ENCODE data around the gene SYAP1. TPM values are rescaled to one million over a fixed set of nuclear protein-coding genes. Genes with fewer than 3 reads are reported as not detected.

SYAP1 gene
- total and polyA plus RNA-seq, 2 of the 8 experiments (the other 6 are each of a cell fraction or from before 2014, with no cell fraction given), result 2.9 to 20.3 TPM

DNA sequence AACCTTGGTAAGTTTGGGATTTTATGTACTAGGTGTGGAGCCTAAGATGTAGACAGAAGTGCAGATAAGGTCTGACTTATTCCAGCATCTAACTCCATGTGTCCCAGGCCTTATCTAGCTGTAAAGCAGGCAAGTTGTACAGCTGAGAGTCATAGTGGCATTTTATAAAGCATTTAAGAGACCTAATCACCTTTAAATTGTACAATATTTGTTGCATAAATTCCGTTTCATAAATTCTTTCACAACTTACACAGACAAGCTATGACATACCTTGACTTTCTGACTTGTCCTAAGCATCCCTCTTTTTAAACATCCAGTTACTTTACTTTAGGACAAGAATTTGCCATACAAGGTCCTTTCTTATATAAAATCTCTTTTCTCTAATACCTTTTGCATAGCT, 11.0 kb downstream of the SYAP1 start (continued):
- TF ChIP-seq, protein P1, sequence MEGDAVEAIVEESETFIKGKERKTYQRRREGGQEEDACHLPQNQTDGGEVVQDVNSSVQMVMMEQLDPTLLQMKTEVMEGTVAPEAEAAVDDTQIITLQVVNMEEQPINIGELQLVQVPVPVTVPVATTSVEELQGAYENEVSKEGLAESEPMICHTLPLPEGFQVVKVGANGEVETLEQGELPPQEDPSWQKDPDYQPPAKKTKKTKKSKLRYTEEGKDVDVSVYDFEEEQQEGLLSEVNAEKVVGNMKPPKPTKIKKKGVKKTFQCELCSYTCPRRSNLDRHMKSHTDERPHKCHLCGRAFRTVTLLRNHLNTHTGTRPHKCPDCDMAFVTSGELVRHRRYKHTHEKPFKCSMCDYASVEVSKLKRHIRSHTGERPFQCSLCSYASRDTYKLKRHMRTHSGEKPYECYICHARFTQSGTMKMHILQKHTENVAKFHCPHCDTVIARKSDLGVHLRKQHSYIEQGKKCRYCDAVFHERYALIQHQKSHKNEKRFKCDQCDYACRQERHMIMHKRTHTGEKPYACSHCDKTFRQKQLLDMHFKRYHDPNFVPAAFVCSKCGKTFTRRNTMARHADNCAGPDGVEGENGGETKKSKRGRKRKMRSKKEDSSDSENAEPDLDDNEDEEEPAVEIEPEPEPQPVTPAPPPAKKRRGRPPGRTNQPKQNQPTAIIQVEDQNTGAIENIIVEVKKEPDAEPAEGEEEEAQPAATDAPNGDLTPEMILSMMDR (IDR thresholded peaks at IDR 0.05; ENCODE audit: control extremely low read depth in 1 of 3, insufficient read depth in 1 of 3, low read depth in 1 of 3, low read length in 3 of 3), result no peak
- TF ChIP-seq SIX5 (IDR thresholded peaks at IDR 0.05; ENCODE audit: low read depth, low read length) (no peak), SIN3A (conservative IDR thresholded peaks at IDR 0.05 in 1 of 2, IDR thresholded peaks at IDR 0.05 in 1 of 2; ENCODE audit: low read depth in 1 of 2, low read length in 2 of 2) (no peak), KDM5A (IDR thresholded peaks at IDR 0.05; ENCODE audit: low read length) (no peak), TEAD4 (IDR thresholded peaks at IDR 0.05; ENCODE audit: low read depth, low read length) (no peak), MAFK (IDR thresholded peaks at IDR 0.05; ENCODE audit: low read depth, low read length) (no peak), GTF2F1 (IDR thresholded peaks at IDR 0.05; ENCODE audit: borderline replicate concordance, low read depth, low read length) (no peak)
